Measurements from ENCODE around the gene SESN1.

DNA sequence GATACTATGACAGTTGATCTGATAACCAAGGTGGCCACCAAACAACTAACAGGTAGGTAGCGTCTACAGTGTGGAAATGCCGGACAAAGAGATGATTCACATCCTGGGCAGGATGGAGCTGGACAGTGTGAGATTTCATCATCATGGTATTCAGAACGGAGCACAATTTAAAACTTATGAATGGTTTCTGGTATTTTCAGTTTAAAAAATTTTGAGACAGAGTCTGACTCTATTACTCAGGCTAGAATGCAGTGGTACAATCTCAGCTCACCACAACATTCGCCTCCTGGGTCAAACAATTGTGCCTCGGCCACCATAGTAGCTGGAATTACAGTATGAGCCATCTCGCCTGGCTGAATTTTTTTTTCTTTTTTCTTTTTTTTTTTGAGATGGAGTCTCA lies 44.5 kb upstream of the SESN1 start:
- TF ChIP-seq, protein P1, sequence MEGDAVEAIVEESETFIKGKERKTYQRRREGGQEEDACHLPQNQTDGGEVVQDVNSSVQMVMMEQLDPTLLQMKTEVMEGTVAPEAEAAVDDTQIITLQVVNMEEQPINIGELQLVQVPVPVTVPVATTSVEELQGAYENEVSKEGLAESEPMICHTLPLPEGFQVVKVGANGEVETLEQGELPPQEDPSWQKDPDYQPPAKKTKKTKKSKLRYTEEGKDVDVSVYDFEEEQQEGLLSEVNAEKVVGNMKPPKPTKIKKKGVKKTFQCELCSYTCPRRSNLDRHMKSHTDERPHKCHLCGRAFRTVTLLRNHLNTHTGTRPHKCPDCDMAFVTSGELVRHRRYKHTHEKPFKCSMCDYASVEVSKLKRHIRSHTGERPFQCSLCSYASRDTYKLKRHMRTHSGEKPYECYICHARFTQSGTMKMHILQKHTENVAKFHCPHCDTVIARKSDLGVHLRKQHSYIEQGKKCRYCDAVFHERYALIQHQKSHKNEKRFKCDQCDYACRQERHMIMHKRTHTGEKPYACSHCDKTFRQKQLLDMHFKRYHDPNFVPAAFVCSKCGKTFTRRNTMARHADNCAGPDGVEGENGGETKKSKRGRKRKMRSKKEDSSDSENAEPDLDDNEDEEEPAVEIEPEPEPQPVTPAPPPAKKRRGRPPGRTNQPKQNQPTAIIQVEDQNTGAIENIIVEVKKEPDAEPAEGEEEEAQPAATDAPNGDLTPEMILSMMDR (IDR thresholded peaks at IDR 0.05): no peak
- TF ChIP-seq EZH2 (IDR thresholded peaks at IDR 0.05; ENCODE audit: borderline replicate concordance, insufficient read depth, low read depth, low read length, poor library complexity, severe bottlenecking): no peak
